HL-60 (cell line): ENCODE measurements around the gene MRPL32.

Experiments used
- CTCF ChIP-seq: IDR thresholded peaks from one replicate; pipeline ENCODE4 v1.5.1; 2011; ENCODE audit warnings: low read length, control low read depth, inconsistent platforms; ENCODE audit not compliant: insufficient read depth
- POLR2AphosphoS5 ChIP-seq: IDR thresholded peaks from 2 replicates; pipeline ENCODE4 v1.6.1; 2012; ENCODE audit warnings: low read depth
- SPI1 ChIP-seq: IDR thresholded peaks from 2 replicates; pipeline ENCODE4 v1.6.1; 2012; ENCODE audit warnings: low read depth, mild to moderate bottlenecking, borderline replicate concordance

GRCh38 chr7:42906181-42906580, 26.0 kb upstream of the MRPL32 start:
- TF ChIP-seq CTCF (no peak), SPI1 (no peak), POLR2AphosphoS5 (no peak)
